Liver (tissue), 2 donors: ENCODE data around the gene TATDN3.

Experiments used
- REST ChIP-seq: IDR thresholded peaks from 2 replicates; pipeline ENCODE4 v1.6.1; 2016; ENCODE audit warnings: antibody characterized with exemption, mild to moderate bottlenecking
- TF ChIP-seq, protein P1 (sequence below): fragments of 150-350 bp; IDR thresholded peaks from 2 replicates; pipeline ENCODE4 v1.5.1; 2017; ENCODE audit warnings: improper control_type of control experiment, low read depth, low read length; ENCODE audit not compliant: missing input control
- TF ChIP-seq, protein P2 (sequence below): IDR thresholded peaks from 2 replicates; pipeline ENCODE4 v1.6.1; 2016; ENCODE audit warnings: antibody characterized with exemption
- donor health status: healthy.

- TF ChIP-seq, protein P1, sequence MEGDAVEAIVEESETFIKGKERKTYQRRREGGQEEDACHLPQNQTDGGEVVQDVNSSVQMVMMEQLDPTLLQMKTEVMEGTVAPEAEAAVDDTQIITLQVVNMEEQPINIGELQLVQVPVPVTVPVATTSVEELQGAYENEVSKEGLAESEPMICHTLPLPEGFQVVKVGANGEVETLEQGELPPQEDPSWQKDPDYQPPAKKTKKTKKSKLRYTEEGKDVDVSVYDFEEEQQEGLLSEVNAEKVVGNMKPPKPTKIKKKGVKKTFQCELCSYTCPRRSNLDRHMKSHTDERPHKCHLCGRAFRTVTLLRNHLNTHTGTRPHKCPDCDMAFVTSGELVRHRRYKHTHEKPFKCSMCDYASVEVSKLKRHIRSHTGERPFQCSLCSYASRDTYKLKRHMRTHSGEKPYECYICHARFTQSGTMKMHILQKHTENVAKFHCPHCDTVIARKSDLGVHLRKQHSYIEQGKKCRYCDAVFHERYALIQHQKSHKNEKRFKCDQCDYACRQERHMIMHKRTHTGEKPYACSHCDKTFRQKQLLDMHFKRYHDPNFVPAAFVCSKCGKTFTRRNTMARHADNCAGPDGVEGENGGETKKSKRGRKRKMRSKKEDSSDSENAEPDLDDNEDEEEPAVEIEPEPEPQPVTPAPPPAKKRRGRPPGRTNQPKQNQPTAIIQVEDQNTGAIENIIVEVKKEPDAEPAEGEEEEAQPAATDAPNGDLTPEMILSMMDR = no peak
- TF ChIP-seq REST = no peak
- TF ChIP-seq, protein P2, sequence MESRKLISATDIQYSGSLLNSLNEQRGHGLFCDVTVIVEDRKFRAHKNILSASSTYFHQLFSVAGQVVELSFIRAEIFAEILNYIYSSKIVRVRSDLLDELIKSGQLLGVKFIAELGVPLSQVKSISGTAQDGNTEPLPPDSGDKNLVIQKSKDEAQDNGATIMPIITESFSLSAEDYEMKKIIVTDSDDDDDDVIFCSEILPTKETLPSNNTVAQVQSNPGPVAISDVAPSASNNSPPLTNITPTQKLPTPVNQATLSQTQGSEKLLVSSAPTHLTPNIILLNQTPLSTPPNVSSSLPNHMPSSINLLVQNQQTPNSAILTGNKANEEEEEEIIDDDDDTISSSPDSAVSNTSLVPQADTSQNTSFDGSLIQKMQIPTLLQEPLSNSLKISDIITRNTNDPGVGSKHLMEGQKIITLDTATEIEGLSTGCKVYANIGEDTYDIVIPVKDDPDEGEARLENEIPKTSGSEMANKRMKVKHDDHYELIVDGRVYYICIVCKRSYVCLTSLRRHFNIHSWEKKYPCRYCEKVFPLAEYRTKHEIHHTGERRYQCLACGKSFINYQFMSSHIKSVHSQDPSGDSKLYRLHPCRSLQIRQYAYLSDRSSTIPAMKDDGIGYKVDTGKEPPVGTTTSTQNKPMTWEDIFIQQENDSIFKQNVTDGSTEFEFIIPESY = no peak
These were observed 37.0 kb upstream of the TATDN3 start for GRCh38 chr1:212754680-212755079.
